GM19397 (cell line): ENCODE results near the gene HBG1.
"Not testable (repeated sequence)": the region's sequence is repeated elsewhere in the genome, so short reads cannot be mapped to it uniquely, and the experiment has no call there.

Experiments used
- ATAC-seq: cut with Tn5 transposase; IDR thresholded peaks from one replicate; pipeline ENCODE4 v1.9.1; 2021; ENCODE audit warnings: mild to moderate bottlenecking, moderate library complexity; ENCODE audit not compliant: unreplicated experiment

Gene HBG1

DNA sequence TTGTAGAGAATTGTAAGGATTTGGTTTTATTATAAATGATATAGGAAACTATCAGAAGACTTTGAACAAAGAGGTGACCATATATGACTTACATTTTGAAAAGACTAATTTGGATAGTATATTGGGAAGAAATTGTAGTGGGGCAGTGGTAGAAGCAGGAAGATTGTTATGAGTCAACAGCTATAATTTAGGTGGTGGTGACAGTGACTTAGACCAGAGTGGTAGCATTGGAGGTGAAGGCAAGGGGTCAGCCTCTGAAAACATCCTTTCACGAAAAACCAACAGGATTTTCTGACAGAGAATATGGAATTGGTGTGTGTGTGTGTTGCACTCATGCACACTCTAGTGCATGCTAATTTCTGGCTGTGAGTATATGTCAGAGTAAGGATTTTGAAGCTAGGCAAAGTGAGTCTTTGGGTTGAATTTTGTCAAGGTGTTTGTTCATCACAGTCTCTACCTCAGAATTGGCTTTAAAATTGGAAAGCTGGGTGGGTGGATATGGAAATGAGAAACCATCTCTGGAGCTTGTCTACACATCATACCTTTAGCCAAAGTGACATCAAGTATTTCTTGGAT is 28.2 kb upstream of the HBG1 start:
- ATAC-seq: no peak

DNA sequence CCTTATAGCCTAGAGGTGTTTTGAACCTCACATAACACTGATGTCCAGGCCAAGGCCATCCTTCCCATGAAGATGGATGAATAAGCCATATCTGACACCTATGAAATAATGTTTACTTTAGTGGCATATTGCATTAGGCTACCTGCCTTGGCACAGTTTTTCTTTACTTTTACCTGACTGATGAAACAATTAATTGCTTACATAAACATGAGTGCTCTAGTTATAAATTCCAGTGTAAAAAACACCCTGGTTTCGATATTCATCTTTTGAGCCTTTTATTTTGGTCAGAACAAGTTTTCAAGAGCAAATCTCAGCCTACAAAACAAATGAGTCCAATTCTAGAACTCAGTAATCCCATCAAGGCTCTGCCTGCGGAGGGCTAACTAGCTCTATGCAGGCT is 27.0 kb upstream of the HBG1 start:
- no peak for ATAC-seq

DNA sequence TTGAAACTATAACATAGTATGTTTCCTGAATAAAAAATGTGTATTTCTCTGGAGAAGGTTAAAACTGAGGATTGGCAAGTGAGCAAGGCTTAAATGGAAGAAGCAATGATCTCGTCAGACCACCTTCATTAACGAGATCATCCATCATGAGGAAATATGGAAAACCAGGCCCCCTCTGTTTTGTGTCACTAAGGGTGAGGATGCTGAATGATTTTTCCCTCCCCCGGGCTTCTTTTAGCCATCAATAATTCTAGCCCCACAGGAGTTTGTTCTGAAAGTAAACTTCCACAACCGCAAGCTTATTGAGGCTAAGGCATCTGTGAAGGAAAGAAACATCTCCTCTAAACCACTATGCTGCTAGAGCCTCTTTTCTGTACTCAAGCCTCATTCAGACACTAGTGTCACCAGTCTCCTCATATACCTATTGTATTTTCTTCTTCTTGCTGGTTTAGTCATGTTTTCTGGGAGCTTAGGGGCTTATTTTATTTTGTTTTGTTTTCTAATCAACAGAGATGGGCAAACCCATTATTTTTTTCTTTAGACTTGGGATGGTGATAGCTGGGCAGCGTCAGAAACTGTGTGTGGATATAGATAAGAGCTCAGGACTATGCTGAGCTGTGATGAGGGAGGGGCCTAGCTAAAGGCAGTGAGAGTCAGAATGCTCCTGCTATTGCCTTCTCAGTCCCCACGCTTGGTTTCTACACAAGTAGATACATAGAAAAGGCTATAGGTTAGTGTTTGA is 25.9 kb upstream of the HBG1 start:
- ATAC-seq: no peak

DNA sequence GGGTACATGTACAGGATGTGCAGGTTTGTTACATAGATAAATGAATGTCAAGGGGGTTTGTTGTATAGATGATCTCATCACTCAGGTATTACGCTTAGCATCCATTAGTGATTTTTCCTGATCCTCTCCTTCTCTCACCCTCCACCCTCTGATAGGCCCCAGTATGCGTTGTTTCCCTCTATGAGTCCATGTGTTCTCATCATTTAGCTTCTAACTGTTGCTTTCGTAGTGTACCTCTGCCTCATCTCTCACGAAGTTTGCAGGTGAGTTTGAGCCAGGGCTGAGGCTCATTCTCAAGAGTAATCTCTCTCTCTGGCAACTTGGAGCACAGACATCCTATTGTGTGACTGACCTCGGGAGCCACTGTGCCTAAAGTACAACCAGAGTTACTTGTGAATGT is 24.7 kb upstream of the HBG1 start:
- ATAC-seq: no peak

DNA sequence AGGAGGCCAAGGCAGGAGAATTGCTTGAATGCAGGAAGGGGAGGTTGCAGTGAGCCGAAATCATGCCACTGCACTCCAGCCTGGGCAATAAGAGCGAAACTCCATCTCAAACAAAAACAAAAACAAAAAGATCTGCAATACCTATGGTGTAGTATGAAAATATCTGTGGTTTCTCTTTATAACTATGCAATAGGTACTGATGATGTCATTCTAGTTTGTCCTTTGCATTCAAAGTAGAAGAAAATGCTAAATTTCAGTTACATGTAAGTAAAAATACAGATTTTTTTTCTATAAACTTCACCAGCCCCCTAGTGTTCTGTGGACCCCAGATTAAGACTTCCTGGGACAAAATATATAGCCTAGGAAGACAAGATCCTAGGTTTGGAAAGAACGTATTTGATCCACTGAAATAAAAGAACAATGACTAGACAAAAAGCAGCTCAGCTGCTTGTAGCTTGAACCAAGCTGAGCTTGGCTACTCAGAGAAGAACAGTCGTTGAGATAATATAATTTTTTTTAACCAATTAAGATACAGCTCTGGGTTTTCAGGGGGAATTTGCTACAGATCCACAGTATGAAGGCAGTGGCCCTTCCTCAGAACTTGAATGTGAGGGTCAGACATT is 22.8 kb upstream of the HBG1 start:
- ATAC-seq: no peak

DNA sequence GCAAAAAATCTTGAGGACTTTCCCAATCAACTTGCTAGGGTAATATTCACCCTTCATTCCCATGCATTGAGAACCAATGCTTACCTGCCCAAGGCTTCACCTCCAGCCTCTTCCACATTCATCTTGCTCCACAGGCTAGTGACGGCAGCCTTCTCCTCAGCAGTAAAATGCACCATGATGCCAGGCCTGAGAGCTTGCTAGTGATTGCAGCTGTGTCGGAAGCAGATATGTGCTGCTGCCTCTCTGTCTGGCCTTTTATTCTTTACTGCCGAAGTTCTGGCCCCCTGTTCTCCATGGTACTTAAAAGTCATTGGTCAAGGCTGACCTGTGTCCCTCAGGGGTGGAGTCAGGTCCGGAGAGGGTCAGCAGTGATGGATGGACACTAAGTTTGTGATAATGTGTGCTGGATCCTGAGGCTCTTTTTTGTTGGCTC is 20.1 kb upstream of the HBG1 start, which contains the start of gene HBE1:
TSS of gene HBE1 (minus strand) at position 231 of the 433 bp plus-strand sequence. CDS start at position 176, 55 bp downstream.
- no peak for ATAC-seq

DNA sequence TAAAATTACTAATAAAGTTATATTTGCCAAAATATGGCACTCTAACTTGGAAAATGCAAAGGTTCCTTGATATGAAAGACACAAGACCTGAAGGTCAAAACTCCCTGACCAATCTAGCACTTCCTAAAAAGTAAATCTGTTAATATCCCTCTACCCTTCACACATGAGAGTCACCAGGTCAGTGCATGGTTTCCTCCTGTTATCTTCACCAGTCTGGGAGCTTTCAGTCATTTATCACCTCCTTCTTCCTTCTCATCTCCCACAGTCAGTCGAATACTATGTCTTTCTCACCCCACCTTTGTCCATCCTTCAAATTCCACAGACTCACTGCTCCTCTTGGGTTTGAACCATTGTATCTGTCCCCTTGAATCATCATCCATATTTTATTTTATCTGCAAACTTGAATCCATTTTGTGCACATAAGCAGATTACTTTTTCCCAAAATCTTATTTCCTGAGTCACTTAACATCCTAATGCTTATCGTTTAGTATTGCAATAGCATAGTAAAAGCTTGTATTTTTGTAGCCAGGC is 17.4 kb upstream of the HBG1 start:
- no peak for ATAC-seq

DNA sequence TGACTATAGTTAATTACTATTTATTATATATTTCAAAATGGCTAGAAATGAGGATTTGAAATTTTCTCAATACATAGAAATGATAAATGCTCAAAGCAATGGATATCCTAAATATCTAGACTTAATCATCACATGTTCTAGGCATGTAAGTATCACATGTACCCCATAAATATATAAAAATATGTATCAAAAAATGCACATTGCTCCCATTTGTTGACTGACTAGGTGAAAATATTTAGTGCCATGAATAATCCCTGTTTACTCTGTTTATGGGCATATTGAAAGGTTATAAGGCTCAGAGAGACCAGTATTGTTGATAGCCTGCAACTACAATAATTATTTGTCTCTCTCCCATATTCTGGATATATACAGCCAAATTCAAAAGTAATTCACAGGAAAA is 17.0 kb upstream of the HBG1 start:
- ATAC-seq: no peak

DNA sequence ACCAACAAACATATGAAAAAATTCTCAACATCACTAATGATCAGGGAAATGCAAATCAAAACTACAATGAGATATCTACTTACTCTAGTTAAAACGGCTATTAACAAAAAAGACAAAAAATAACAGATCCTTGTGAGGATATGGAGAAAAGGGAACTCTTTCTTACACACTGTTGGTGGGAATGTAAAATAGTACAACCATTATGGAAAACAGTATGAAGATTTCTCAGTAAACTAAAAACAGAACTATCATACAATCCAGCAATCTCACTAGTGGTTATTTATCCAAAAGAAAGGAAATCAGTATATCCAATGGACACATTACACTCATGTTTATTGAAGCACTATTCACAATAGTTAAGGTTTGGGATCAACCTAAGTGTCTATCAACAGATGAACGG is 16.2 kb upstream of the HBG1 start:
- ATAC-seq: no peak

DNA sequence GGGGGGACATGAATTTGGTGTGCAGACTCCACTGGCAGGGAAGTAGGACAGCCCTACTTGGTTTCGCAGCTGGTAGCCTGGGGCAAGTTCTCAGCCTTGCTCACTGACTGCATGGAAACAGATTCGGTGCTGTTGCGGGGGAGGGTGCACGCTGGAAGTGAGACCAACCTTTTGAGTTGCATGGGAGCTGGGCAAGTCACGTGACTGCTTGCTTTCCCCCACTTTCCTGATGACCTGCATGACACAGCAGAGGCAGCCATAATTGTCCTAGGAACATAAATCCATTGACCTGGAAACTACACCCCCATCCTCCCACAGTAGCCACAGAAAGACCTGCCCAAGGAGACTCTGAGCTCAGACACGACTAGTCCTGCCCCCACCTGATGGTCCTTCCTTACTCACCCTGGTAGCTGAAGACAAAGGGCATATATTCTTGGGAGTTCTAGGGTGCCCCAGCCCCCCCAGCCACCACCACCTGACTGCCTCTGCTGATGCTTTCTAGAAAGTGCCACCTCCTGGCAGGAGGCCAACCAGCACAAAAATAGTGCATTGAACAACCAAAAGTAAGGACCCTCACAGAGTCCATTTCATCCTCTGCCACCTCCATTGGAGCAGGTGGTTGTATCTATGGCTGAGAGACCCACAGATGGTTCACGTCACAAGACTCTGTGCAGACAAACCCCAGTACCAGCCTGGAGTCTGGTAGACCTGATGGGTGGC is 9.0 kb upstream of the HBG1 start:
- ATAC-seq: no peak

DNA sequence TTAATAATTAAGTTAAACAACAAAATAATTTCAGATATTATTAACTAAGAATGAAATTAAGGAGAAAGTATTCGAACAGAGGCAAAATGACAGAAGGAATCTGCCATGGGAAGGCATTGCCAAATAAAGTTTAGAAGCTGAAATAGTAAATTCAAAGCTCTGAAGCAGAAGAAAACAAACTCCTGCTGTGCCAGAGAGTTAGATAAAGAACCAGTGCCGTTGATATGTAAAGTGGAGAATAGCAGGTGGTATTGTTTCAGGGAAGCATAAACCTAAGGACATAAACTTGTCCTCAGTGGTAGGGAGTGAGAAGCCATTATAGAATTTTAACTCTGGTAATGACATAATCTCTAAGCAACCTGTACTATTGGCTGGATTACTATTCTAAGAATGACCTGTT is 7.6 kb upstream of the HBG1 start:
- ATAC-seq: no peak

DNA sequence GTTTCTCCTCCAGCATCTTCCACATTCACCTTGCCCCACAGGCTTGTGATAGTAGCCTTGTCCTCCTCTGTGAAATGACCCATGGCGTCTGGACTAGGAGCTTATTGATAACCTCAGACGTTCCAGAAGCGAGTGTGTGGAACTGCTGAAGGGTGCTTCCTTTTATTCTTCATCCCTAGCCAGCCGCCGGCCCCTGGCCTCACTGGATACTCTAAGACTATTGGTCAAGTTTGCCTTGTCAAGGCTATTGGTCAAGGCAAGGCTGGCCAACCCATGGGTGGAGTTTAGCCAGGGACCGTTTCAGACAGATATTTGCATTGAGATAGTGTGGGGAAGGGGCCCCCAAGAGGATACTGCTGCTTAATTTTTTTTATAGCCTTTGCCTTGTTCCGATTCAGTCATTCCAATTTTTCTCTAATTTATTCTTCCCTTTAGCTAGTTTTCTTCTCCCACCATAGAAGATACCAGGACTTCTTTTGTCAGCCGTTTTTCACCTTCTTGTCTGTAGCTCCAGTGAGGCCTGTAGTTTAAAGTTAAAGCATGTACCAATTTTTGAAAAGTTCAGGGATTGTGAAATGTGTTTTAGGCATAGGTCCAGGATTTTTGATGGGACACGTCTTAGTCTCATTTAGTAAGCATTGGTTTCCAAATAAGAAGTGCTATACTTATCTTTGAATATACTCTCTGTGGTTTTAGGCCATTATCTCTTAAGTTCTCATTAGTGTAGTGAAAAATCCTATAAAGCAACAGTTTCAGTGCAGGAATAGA is 5.2 kb upstream of the HBG1 start, which contains the start of gene HBG2:
TSS of gene HBG2 (minus strand) at position 136 of the 768 bp plus-strand sequence. CDS start at position 83, 53 bp downstream.
- not testable (repeated sequence) for ATAC-seq

DNA sequence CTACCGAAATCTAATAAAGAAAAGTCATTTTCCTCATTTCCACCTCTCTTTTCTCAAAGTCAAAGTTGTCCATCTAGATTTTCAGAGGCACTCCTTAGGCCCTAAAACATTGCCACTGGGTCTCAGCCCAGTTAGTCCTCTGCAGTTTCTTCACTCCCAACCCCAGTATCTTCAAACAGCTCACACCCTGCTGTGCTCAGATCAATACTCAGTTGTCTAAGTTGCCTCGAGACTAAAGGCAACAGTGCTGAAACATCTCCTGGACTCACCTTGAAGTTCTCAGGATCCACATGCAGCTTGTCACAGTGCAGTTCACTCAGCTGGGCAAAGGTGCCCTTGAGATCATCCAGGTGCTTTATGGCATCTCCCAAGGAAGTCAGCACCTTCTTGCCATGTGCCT is 4.4 kb upstream of the HBG1 start:
- ATAC-seq: not testable (repeated sequence)

DNA sequence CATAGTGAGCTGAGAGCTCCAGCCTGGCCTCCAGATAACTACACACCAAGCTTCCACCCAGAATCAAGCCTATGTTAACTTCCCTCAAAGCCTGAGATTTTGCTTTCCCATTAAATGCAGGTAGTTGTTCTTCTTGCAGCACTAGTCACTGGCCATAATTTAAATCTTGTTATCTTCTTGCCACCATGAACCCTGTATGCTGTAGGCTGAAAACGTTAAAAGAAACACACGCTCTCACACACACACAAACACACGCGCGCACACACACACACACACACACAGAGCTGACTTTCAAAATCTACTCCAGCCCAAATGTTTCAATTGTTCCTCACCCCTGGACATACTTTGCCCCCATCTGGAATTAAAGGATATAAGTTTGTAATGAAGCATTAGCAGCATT is 3.8 kb upstream of the HBG1 start:
- not testable (repeated sequence) for ATAC-seq

DNA sequence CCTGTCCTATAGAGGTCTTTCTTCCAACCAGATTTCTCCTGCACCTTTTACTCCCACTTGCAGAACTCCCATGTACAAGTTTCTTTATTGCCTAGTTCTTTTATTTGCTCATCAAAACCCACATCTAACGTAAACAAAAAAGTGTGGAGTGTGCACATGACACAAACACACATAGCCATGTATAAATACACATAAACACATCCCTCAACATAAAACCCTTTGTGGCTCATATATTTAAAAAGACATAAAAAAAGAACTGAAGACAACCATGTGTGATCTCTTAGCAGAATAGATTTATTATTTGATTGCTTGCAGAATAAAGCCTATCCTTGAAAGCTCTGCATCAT is 3.2 kb upstream of the HBG1 start:
- no peak for ATAC-seq

DNA sequence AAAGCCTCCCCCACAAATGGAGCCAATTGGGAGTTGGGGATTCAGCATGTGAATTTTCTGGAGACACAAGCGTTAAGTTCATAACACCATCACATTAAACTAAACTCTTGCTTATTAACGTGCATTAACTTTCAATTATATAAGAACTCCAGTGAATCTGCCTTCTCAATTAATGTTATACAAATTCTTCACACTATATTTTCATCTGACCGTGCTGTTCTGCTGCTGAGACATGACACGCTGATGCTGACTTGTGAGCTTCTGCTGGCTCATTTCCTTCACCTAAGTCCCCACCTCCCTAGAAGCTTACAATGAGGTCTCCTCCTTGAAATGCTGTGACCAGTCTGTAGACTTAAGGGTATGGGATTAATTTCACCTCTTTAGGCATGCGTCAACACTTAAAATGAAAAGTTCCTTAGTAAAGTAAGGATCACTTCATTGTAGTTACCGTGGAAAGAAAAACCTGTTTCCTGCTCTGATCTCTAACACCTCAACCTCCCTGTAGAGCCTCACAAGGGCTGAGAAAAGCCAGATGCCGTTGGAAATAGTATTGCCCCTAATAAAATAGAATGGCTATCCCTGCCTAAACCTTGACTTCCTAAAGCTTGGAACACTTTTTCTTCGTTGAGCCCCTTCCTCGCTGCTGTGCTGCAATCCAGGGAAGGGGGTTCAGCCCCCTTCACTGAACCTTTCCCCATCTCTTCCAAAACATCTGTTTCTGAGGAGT is 2.7 kb upstream of the HBG1 start:
- no peak for ATAC-seq

DNA sequence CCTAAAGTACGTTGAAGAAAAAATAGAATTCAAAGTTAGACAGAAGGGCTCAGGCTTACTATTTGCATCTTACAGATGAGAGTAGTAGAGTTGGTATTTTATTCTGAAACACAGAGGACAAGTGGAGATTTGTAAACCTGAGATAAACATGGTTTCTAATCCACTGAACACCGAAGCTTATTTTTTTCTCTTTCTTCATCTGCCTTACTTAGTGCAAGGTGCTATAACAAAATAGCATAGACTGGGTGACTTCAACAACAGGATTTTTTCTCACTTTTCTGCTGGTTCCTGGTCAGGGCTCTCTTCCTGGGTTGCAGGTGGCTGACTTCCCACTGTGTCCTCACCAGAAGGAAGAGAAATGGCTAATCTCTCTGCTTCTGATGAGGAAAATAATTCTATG is 2.1 kb upstream of the HBG1 start:
- no peak for ATAC-seq

DNA sequence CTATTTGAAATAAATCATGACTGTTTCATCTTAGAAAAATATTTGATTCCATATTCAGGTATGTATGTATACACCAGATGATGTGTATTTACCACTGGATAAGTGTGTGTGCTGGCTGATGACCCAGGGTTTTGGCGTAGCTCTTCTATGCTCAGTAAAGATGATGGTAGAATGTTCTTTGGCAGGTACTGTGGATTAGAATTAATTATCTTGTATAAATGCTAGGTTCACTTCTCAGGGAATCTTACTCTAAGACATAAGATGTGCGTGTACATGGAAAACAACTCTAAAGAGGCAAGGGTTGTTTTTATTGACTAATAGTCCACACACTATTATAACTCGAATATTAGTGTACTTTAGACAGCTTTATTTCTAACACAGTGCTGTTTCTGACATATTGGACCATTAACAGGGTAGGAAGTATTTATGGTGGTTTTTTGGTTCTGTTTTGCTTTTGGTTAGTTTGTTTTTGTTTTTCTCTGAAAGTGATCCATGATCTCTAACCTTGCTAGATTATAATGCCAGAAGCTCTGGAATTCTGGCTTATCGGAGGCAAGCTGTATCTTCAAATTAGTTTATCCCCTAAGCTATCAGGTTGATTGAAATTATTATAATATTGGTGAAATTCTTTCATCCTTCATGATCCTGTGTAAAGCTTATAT is 1.0 kb upstream of the HBG1 start:
- no peak for ATAC-seq

DNA sequence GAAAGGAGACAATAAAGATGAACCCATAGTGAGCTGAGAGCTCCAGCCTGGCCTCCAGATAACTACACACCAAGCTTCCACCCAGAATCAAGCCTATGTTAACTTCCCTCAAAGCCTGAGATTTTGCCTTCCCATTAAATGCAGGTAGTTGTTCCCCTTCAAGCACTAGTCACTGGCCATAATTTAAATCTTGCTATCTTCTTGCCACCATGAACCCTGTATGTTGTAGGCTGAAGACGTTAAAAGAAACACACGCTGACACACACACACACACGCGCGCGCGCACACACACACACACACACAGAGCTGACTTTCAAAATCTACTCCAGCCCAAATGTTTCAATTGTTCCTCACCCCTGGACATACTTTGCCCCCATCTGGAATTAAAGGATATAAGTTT is 1.2 kb downstream of the HBG1 start:
- ATAC-seq: not testable (repeated sequence)
